GM18951 (cell line): ENCODE data around the gene SLC7A14.

Experiments used
- POLR2A ChIP-seq: IDR thresholded peaks from 4 replicates; pipeline ENCODE4 v1.6.1; 2011; ENCODE audit warnings: mild to moderate bottlenecking; ENCODE audit not compliant: insufficient read length, insufficient read depth; ENCODE audit errors: extremely low read depth
- in situ Hi-C: fragments of 300-500 bp; cut with MboI; formaldehyde crosslinking; loops from one replicate; pipeline ENCODE4 v1.12.0; 2022; ENCODE audit warnings: low sequenced_read_pairs, mixed read lengths, inconsistent platforms; ENCODE audit not compliant: unreplicated experiment

The SLC7A14 gene

DNA sequence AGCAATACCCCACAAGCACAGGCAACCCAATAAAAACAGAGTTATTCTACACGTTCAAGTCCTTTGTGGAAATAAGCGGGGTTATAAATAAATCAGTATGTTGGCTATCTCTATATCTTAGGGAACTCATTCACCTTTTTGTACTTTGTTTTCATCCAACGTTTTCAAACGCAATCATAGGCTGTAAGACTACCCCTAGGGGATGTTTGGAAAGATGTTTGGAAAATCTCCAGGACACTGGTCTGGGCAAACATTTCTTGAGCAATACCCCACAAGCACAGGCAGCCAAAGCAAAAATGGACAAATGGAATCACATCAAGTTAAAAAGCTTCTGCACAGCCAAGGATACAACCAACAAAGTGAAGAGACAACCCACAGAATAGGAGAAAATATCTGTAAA lies 97.1 kb downstream of the SLC7A14 start:
- in situ Hi-C loops = no loop called here
- no peak for TF ChIP-seq POLR2A

DNA sequence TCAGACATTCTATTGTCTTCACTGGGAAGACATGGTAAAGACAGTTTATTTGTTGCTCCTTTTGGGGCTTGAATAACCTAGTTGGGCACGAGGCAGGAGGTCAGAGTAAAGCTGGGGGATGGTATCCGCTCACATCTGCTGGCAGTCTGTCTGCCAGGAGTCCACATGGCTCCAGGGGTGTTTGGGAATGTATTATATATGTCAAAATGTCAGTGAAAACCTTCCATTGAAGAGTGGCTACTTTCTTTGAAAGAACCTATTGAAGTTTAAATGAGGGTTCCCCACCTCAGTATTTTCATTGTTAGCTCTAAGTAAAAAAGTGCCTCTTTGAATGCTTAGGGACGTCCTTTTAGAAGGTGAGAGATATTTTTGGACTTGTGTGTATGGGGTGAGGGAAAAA lies 98.8 kb downstream of the SLC7A14 start:
- TF ChIP-seq POLR2A = no peak
- in situ Hi-C loops = no loop called here

DNA sequence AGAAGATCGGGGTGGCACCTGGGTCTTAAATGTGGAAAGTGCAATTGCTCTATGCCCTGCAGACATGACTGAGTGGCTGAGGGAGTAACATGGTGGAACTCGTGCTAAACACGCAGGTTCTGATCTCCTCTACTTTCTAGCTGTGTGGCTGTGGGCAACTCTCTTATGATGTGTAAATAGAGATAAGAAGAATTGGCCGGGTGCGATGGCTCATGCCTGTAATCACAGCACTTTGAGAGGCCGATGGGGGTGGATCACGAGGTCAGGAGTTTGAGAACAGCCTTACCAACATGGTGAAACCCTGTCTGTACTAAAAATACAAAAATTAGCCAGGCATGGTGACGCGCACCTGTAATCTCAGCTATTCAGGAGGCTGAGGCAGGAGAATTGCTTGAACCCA lies 99.5 kb downstream of the SLC7A14 start:
- in situ Hi-C loops = no loop called here
- TF ChIP-seq POLR2A = no peak

DNA sequence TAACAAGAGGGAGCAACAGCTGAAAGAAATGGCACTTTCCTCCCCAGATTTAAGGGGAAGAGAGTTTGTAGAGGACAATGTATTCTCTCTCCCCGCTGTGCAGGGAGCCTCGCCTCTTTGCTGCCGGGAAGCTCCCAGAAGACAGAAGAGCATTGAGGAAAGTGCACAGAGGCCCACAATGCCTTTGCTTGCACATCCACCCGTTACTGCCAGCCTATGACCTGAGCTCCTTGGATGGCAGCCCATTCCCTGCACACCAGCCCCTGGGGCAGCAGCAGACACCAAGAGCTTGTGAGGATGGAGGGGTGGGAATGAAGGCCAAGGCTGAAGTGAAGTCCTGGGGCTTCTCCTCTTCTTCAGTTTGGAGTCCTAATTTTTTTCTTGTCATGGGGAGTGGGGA lies 100.2 kb downstream of the SLC7A14 start:
- TF ChIP-seq POLR2A = no peak
- in situ Hi-C loops = no loop called here

DNA sequence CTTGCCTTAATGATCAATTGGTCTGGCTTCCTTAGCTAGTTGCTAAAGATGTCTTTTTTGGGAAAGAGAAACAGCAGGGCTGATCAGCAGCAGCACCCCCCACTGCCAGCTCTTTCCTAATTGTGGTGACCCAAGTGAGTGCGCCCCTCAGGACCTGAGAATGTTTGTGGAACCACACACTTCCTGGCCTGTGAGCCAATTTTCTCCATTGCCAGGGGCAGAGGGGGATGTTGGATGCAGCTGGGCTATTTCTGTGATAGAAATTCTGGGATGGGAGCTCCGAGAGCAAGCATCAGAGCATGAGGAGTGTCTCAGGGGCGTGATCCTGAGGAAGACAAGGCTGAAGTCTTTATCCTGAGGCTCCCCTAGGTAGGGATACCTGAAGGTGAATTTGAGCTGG lies 100.6 kb downstream of the SLC7A14 start:
- TF ChIP-seq POLR2A = no peak
- in situ Hi-C loops = no loop called here

DNA sequence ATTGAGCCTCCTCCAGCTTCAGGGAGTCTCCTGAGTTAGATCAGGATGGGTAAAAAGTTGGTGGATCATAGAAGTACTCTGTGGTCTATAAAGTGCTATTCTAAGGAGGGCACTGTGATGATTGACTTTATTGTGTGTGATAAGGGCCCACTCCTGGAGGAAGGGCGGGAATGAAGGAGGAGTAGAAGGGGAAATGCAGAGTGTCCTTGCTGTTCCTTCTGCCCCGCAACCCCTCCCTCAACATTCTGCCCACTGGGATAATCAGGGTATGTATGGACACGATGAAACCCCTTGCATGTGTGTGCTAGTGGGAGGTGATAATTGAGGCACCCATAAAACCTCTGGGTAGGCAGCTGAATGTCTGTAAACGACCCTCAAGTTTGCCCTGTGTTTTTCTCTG lies 101.0 kb downstream of the SLC7A14 start:
- TF ChIP-seq POLR2A = no peak
- in situ Hi-C loops = no loop called here

DNA sequence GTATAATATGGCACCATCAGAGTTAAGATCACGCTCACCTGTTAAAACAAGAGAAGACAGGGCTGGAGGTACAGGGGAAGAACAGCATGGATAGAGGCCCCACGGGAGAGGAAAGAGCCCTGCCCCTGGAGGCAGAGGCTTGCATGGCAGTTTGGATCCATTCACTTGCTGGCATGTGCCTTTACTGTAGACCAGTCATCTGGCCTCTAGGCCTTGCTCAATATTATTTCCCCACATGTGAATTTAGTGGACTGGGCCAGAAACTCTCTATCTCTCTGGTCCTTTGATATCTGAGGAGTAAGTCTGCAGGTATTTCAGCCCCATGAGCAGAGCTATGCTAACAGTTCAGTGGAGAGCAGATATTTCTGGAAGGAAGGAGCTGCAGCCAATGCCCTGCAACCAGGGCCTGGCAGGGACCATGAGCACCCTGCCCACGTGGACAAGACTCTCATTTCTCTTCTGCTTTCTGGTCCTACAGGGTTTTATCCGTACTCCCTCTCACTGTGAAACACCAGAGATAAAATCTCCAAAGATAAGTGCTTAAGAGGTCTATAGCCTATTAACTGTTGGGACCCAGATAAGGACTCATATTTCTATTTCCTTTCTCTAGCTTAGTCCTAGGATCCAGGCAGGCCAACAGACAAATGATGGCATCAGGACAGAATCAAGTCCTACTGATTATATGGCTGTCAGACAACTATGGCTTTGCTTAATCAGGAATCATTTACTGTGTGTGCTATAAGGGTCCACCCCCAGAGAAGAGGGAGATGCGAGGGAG lies 102.2 kb downstream of the SLC7A14 start:
- in situ Hi-C loops = no loop called here
- no peak for TF ChIP-seq POLR2A

DNA sequence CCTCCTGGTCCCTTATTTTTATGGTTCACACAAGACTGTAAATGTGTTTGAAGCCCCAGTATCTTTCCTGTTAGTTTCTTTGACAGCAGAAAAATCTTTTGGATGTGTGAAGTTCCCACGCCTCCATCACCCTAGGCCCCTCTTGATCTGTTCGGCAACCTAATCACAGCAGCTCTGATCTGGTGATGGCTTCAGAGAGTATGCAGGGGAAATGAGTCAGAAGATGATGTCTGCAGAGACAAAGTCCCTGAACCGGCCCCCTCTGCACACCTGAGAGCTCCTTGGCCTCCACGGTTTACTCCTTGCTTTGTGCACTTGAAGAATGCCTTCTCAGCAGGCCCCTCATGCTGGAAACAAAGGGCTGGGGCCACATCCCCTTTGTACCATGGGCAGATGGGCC lies 103.7 kb downstream of the SLC7A14 start:
- in situ Hi-C loops = no loop called here
- no peak for TF ChIP-seq POLR2A

DNA sequence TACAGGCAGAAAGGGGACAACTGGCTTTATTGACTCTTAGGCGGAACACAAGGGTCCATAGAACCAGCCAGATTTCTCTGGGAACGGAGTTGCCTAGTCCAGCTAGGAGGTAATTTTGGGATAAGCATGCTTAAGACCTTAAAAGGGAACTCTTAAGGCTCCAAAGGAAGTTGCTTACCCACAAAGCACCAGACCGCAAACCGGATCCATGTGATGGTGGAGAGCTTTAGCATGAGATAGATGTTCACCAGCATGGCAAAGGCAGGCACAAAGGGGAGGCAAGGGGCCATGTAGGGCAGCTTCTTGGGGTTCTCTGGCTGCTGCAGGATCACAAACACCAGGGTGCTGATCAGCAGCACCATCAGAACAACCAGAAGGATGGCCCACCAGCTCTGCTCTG lies 105.8 kb downstream of the SLC7A14 start:
- TF ChIP-seq POLR2A = no peak
- in situ Hi-C loops = no loop called here

DNA sequence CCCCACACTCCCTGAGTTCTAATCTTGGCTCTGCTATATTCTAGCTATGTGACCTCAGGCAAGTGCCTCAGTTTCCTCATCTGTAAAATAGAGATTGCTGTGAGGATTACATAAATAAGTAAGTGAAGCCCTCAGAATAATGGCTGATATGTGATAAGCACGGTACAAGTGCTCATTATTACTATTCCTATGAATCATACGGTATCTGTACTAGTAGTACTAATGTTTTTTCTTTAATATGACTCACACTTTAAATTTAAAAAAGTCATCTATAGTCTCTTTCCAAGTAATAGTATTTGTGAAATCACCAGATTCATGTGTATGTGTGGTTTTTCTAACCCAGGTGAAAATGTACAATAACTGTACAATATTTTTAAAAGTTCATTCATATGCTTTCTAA lies 108.5 kb downstream of the SLC7A14 start:
- in situ Hi-C loops = no loop called here
- no peak for TF ChIP-seq POLR2A

DNA sequence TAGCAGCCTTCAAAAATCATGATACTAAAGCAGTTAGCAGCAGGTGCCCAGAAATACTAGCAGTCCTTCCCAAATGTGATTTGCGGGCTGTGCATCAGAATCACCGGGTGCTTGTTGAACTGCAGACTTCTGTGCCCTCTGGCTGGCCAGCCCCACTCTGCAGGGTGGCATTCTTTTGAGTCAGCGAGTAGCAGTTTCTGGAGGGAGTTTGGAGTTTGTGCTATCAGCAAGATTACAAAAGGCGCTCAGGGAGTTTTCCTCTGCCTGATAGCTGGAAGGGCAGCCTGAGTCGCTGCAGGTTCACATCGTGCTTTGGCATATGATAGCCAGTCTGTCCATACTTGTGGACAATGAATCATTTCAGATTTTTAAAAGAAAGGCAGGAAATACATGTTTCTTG lies 109.6 kb downstream of the SLC7A14 start:
- no peak for TF ChIP-seq POLR2A
- in situ Hi-C loops = no loop called here

DNA sequence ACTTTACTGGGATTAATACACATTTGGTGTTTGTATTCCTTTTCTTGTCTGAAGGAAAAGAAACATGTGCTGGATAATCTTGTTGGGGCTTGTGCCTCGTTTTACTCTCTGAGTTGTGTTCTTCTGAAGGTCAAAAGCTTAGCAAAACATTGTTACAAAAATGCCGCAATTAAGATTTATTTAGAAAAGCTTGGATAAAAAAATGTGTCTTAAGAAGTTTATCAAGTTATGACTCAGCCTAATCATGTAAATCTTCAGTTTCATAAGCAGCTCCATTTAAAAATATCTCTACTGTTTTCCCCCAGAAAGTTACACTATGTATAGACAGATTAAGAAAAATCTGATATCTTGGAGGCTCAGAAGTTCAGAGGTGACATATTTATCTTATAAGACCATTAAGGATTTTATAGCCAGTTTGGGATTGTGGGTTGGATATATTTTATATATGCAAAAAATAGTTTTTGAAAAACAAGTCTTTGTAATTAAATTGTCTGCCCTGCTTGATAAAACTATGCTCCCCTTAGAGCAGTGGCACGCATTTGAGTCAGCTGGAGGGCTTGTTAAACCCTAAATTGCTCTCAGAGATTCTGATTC lies 110.7 kb downstream of the SLC7A14 start:
- in situ Hi-C loops = no loop called here
- TF ChIP-seq POLR2A = no peak

DNA sequence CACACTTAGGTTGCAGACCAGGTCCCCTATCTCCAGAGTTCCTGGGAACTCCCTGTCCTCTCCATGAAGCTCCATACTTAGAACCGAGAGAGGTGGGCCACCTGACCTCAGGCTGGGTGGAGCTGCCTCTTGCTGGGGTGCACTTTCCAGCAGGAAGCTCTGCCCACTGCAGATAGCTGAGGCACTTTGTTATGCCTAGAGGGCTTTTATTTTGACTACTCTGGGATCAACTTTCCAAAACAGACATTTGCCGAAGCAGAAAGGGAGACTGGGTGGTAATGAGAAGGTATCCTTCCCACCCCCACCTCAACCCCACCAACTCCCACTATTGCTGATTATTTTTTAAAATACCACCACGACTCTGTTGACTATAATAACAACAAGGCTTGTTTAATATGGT lies 112.5 kb downstream of the SLC7A14 start:
- in situ Hi-C loops = no loop called here
- no peak for TF ChIP-seq POLR2A

DNA sequence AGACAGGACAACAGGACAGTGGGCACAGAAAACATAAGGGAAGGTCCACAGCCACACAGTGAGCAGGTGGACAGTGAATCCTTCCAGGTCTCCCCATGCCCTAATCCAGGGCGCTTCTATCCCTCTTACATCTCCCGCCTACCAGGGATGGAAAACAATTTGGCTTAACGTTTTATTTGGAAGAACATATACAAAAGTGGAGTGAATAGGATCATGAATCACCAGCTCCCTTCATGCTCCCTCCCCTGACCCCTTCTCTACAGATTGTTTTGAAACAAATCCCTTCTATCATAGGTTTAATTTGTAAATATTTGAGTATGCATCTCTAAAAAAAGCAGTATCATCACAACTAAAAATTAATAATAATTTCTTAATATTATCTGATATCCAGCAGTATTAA lies 114.7 kb downstream of the SLC7A14 start:
- TF ChIP-seq POLR2A = no peak

More for the DNA sequence above, 114.7 kb downstream of the SLC7A14 start:
- in situ Hi-C loops = no loop called here
